ENCODE results near the gene FGD6.
"Not testable (repeated sequence)": the region's sequence is repeated elsewhere in the genome, so short reads cannot be mapped to it uniquely, and the experiment has no call there.

The FGD6 gene

DNA sequence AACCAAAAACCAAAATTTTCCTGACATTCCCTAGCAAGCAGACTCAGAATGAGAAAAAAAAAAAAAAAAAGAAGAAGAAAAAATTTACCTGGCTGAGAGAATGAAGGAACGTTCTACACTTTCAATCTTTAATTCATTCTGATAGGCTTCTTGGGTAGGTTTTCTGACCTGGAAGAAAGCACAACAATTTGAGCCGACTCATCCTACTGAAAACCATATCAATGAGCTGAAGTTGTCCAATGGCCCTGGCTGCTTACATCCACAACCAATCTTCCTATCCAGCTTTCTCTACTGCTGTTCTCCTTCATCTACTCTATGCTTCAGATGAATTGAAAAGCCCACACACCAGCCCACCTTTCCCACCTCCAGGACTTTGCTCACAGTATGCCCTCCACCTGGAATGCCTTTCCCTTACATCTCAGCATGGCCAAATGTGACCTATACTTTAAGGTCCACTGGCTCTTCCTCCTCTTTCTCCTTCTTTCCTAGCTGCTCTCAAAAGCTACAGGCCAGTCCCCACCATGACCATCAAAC, 112.3 kb downstream of the FGD6 start:
- DNase-seq (ENCODE audit: low read depth, low spot score): no peak
- no peak overlapping the region for H3K4me3 ChIP-seq (ENCODE audit: low read length)

DNA sequence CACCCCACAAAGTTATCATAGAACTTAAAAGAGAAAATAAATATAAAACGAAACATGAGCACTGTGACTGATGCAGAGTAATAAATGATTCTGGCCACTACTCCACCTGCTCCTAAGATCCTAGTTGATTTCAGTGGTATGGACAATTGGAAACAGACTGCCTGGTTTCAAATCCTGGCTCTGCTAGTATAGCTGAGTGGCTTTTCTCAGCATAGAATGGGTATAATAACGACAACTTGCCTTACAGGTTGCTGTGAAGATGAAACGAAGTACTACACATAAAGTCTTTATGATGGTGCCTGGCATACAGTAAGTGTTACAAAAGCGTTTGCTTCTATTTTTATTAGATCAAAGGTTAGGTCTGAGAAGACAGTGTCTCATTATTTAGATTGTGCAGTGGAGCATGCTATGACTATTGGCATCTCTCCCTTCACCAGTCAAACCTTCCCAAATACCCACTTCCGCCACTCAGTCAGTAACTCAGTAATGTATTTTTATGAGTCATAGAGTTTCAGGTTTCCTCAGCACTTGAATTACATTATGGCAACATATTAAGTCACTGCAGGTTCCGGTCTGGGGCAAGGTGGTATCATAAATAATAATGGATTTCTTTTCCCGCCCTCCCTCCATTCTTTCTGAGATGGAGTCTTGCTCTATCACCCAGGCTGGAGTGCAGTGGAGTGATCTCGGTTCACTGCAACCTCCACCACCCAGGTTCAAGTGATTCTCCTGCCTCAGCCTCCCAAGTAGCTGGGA, 114.2 kb downstream of the FGD6 start:
- no peak overlapping the region for H3K4me3 ChIP-seq (ENCODE audit: low read length)
- no peak for DNase-seq (ENCODE audit: low read depth, low spot score)

DNA sequence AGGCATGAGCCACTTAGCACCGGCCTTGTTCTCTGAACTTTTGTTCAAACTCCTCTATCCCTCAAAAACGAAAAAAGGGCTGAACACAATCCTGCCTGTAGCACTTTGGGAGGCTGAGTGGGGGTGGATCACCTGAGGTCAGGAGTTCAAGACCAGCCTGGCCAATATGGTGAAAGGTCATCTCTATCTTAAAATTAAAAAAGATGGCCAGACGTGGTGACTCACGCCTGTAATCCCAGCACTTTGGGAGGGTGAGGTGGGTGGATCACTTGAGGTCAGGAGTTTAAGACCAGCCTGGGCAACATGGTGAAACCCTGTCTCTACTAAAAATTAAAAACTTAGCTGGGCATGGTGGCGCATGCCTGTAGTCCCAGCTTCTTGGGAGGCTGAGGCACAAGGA, 115.3 kb downstream of the FGD6 start:
- not testable (repeated sequence) for DNase-seq (ENCODE audit: low read depth, low spot score); H3K4me3 ChIP-seq (ENCODE audit: low read length)

DNA sequence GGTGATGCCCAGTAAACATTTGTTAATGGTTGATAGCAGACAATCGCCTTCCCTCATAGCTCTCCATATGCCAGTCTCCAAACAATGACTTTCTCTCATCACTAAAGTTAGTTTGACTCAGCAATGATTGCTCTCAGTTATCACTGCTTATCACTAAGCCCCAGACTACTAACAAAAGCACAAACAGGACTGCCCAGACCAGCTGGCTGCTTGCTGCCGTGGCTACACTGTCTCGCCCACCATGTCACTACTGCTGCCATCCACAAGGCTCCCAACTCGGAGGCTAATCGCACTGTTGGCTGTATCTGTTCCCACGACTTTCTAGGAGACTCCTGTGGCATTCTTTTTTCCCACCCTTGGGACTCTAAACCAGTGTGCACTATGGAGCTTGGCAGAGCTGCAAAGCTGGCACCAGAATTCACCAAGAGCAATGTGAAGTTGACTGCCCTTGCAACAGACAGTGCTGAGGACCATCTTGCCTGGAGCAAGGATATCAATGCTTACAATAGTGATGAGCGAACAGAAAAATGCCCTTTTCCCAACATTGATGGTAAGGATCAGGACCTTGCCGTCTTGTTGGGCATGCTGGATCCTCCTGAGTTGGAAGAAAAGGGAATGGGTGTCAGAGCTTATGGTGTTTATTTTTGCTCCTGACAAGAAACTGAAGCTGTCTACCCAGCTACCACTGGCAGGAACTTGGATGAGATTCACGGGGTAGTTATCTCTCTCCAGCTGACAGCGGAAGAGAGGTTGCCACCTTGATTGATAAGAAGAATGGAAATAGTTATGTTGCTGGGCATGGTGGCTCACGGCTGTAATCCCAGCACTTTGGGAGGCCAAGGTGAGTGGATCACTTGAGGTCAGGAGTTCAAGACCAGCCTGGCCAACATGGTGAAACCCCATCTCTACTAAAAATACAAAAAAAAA, 116.7 kb downstream of the FGD6 start:
- no peak for DNase-seq (ENCODE audit: low read depth, low spot score)
- no peak overlapping the region for H3K4me3 ChIP-seq (ENCODE audit: low read length)

DNA sequence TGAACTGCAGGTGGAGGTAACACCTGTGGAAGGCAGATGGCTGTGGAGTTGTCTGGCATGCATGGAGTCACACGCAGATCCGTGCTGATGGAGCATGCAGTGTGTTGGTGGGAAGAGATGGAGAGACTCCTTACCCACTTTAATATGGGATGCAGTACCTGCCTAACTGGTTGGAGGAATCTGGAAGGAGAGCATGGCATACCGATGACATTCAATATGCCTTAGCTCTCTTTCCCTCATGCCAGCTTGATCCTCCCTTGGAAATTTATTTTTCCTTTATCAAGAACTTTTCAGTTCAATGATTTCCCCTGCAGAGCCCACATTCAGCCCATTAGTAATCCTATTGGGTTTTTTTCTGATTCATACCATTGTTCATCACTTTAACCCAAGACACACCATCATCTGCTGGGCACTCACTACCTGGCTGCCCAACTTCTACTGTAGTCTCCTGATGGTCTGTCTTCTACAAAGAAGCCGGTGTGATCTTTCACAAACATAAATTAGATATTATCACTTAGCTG, 117.9 kb downstream of the FGD6 start:
- DNase-seq (ENCODE audit: low read depth, low spot score): no peak
- no peak overlapping the region for H3K4me3 ChIP-seq (ENCODE audit: low read length)

DNA sequence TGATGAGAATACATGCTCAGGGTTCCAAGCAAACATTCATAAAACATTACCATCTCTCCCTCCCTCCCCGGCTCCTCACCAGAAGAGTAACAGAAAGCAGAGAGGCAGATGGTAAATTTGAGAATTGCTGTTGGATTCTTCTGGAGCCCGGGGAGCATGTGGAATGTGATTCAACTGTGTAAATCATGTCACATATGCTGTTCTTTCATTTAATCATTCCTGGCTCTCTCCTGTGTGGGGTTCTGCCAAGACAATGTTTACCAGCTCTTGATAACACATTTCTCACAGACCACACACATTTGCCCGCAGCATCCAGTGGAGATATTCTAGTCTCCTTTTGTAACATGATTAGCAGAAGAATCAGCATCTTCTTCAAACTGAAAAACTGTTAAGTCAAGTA, 120.4 kb downstream of the FGD6 start:
- H3K4me3 ChIP-seq (ENCODE audit: low read length): no peak overlapping the region
- DNase-seq (ENCODE audit: low read depth, low spot score): no peak

DNA sequence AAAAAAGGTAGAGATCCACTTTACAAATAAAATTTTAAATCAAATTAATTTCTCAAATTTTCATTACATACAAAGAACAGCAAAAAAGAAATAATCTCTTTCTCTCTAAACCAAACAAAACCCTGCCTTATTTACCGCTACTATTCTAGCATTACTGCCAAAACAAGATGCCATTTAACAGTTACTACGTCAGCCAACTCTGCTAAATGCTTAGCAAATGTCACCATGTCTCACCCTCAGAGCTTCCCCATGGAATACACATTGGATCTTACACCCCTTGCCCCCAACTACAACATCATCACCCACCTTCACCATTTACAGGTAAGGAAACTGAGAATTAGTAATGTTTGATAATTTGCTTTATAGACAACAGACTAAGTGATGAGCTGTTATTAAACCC, 120.9 kb downstream of the FGD6 start:
- no peak overlapping the region for H3K4me3 ChIP-seq (ENCODE audit: low read length)

DNA sequence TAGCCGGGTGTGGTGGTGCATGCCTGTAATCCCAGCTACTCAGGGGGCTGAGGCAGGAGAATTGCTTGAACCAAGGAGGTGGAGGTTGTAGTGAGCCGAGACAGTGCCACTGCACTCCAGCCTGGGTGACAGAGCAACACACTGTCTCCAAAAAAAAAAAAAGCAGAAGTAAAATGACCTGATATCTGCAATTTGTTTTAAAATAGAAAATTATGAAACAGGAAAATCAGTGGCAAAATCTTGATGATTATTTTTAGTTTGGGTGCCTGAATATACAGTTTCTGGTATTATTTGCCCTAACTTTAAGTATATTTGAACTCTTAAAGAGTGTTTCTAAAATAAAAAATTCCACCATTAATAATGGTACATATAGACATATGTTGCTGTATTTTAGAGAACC, 121.4 kb downstream of the FGD6 start:
- not testable (repeated sequence) for DNase-seq (ENCODE audit: low read depth, low spot score)

More for the DNA sequence above, 120.9 kb downstream of the FGD6 start:
- DNase-seq (ENCODE audit: low read depth, low spot score): no peak

DNA sequence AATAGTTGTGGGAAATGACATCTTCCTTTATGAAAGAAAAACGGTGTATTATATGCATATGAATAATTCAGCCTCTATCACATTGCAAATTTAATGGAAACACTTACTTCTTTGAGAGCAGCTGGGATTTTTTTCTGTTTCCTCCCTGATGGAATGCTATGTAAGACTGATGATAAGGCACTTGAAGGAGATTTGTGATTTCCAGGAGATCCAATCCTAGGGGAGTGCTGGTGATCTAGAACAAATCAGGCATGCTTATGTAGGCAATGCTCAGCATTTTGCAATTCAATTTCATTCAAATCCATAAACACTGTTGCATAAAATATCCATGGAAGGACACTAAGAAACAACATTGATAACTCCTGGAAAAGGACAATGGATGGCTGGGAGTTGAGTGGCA, 127.8 kb downstream of the FGD6 start:
- no peak overlapping the region for H3K4me3 ChIP-seq (ENCODE audit: low read length)
- no peak for DNase-seq (ENCODE audit: low read depth, low spot score)

More for the DNA sequence above, 121.4 kb downstream of the FGD6 start:
- H3K4me3 ChIP-seq (ENCODE audit: low read length): not testable (repeated sequence)

DNA sequence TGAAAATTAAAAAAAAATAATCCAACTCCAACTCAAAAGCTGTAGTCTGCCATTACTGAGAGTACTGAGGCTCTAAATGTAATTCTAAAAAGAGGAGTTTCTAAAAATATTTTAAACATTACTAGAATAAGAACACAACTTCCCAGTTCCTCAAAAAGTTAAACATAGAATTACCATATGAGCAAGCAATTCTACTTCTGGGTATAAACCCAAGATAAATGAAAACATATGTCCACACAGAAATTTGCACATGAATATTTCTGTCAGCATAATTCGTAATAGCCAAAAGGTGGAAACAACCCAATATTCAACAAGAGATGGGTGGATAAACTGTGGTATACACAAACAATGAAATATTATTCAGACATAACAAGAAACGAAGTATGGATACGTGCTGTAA, 128.9 kb downstream of the FGD6 start:
- H3K4me3 ChIP-seq (ENCODE audit: low read length): no peak overlapping the region
- no peak for DNase-seq (ENCODE audit: low read depth, low spot score)

DNA sequence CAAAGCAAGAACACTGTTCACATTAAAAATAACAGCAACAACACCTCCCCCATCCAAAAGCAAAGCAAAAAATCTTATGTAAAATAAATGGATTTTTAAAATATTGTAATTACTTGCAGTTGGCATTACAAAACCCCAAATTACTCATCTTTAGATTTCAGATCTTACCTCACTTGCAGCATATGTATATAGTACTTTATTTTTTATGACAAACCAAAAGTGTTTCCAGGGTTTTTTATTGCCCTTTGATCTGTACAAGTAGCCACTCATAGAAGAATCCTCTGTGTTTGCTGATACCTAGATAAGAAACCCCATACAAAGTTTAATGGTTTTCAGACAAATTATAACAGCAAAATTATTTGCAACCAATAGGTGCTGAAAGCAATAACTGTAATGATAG, 131.7 kb downstream of the FGD6 start:
- H3K4me3 ChIP-seq (ENCODE audit: low read length): no peak overlapping the region
- DNase-seq (ENCODE audit: low read depth, low spot score): no peak

DNA sequence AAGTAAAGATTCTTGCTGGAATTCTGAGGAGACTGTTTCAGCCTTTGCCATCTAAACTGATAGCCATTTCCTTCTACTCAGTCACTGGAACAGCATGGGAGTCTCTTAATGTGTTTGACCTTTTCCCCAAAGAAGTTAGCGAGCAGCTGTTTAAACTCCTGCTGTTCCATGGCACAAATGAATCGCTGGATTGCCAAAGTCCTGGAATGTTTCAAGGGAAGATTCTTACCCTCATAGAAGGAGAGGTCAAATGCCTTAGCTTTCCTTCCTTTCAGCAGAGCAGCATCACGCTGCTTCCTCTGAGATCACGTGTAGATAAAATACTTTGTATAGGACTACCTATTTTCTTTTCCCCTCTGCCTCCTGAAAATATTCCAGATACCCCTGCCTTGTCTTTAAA, 133.3 kb downstream of the FGD6 start:
- DNase-seq (ENCODE audit: low read depth, low spot score): no peak
- H3K4me3 ChIP-seq (ENCODE audit: low read length): no peak overlapping the region

DNA sequence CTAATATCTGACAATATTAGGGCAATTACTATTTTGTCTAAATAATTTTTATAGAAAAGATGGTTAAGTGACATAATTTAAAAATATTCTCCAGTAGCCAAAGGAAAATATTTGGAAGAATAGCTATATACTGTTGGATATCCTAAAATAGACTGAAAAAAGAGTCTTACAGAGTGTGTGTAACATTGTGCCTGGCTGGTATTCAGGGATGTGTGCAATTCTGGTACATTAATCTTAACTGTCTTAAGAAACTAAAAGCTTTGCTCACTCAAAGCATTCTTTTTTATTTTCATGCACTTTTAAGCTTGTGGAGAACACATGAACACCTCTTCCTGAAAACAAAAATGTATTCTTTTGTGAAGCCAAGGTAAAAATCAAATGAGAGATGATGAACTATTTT, 133.8 kb downstream of the FGD6 start:
- no peak overlapping the region for H3K4me3 ChIP-seq (ENCODE audit: low read length)
- no peak for DNase-seq (ENCODE audit: low read depth, low spot score)

DNA sequence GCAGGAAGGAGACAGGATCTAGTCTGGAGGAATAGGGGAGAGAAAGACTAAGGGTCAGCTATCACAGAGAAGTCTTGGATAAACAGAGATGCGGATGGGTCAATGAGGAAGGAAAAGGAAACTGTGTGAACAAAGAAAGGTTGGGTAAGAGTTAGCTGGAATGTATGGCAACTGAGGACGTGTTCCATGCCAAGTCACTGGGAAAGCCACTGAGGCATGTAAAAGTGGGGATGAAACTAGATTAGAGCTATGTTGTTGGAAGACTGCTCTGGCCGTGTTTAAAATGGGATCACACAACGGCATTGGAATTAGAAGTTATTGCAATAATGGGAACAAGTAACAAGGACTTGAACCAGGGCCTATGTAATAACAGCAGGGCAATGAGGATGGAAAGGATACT, 139.9 kb downstream of the FGD6 start:
- no peak overlapping the region for H3K4me3 ChIP-seq (ENCODE audit: low read length)
- no peak for DNase-seq (ENCODE audit: low read depth, low spot score)

DNA sequence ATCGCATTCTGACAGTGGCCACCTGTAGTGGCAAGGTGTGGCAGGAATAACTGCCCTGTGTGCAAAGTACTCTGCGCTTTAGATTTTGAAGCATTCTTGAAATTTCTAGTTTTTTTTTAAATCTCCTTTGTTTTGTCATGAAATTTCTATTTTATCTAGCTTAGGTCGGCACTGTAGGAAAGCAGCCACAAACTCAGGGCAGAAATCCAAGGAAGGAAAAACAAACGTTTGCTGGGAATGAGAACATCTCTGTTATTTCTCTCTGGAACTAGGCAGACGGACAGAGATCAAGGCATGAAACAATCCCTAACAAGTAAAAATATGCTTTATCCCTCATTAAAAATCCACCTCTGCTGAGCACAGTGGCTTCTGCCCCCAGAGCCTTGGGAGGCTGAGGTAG, 142.5 kb downstream of the FGD6 start:
- DNase-seq (ENCODE audit: low read depth, low spot score): no peak
- no peak overlapping the region for H3K4me3 ChIP-seq (ENCODE audit: low read length)

DNA sequence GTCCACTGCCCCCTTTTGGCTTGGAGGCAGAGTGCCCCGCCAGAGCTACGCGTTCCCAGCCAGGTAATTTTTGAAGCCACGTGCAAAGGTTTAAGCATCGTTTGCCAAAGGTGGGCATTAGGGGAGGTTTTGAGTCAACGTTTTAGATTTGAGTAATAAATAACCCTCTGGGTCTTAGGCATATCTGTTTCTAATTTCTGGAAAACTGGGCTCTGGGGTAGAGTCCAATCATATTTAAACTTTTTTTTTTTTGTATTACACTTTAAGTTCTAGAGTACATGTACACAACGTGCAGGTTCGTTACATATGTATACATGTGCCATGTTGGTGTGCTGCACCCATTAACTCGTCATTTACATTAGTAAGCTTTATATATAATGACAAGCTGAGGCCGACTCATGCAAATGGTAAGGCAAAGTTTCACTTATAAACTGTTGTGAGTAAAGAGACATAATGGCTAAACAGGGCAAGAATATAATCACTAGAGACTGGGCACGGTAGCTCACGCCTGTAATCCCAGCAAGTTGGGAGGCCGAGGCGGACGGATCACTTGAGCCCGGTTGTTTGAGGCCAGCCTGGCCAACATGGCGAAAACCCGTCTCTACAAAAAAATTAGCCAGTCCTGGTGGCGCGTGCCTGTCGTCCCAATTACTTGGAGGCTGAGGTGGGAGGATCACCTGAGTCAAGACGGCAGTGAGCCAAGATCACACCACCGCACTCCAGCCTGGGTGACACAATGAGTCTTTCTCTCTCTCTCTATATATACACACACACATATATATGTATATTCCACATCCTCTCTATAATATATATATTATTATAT, 143.4 kb downstream of the FGD6 start:
- DNase-seq (ENCODE audit: low read depth, low spot score): no peak
- H3K4me3 ChIP-seq (ENCODE audit: low read length): peak overlapping the region; percentile 91

DNA sequence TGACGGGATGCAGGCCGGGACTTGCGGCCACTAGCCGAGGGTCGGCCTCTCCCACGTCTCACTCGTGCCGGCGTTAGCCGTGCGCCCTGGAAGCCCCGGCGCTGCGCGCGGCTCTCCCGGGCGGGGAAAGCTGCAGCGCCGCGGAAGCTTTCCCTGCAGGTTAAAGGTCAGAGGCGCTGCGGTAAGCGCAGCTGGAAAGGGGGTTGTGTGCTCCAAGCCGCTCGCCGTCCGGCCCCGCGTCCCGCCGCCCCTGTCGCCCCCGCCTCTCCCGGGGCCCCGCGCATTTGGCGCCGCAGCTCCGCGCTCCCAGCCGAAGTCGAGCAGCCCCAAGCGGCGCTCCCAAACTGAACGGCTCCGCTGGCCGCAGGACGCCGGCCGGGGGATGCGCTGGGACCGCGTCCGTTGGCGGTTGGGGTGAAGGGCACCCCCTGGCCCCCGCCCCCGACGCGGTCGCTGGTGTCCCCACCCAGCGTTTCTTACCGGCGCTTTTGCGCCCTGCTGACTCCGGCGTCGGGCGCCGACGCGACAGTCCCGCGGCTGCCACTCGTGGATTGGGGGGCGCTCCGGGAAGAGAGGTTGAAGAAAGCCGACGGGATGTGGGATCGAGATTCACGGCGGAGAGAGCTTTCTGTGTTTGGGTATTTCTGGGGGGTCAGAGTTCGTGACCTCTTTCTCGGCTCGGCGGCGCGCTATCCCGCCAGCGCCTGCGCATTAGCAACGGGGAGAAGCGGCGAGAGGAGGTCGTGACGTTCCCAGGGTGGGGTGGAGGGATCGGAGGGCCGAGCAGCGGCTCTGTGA, 144.2 kb downstream of the FGD6 start, which contains the start of gene NR2C1:
Gene NR2C1 (minus strand): TSS at position 719 of the 798 bp plus-strand sequence. CDS start 6,234 bp downstream, outside the sequence.
- peak within 1 kb of the TSS; percentile 91 for H3K4me3 ChIP-seq (ENCODE audit: low read length)
- DNase-seq (ENCODE audit: low read depth, low spot score): peak; percentile 94

DNA sequence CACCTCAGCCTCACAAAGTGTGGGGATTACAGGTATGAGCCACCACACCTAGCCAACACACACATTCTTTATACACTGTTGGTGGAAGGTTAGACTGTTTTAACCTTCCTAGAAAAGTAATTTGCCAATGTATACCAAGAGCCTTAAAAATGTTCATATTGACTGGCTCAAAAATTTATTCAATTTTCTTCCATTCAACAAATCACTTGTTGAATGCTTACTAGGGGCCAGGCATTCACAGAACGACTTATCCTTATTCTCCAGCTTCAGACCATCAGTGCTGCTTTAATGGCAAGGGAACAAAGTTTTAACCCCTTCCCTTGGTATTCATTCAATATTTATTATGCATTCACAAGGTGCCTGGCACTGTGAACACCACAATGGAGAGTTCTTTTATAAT, 146.9 kb downstream of the FGD6 start:
- no peak for DNase-seq (ENCODE audit: low read depth, low spot score)
- H3K4me3 ChIP-seq (ENCODE audit: low read length): no peak overlapping the region
